HepG2 (cell line): ENCODE results near the gene MEIOC. TPM values are rescaled to one million over a fixed set of nuclear protein-coding genes. Genes with fewer than 3 reads are reported as not detected.

ENCODE experiments used
- DRAP1 ChIP-seq: IDR thresholded peaks from 2 replicates; pipeline ENCODE4 v1.6.1; 2016; ENCODE audit warnings: missing genetic modification reagents, missing compliant biosample characterization
- HIC2 ChIP-seq: sonication (generic); formaldehyde crosslinking; IDR thresholded peaks from 2 replicates; pipeline ENCODE4 v1.9.0; 2022; ENCODE audit warnings: low read depth, missing genetic modification reagents
- HIVEP1 ChIP-seq: sonication (generic); formaldehyde crosslinking; IDR thresholded peaks from 2 replicates; pipeline ENCODE4 v1.4.0; 2020; ENCODE audit warnings: mild to moderate bottlenecking, missing genetic modification reagents
- HNF4G ChIP-seq, 2 experiments: sonication (generic) in 1 of 2; formaldehyde crosslinking in 1 of 2; IDR thresholded peaks; 2 replicates each; pipeline versions ENCODE4 v1.4.0 to v1.6.1; 2011 to 2020; ENCODE audit warnings: borderline replicate concordance in 2 of 2, low read depth in 2 of 2, mild to moderate bottlenecking in 2 of 2, low read length in 1 of 2, missing genetic modification reagents in 1 of 2, moderate library complexity in 1 of 2
- HOXA9 ChIP-seq: sonication (generic); formaldehyde crosslinking; IDR thresholded peaks from 2 replicates; pipeline ENCODE4 v1.8.1; 2022; ENCODE audit warnings: missing genetic modification reagents, mild to moderate bottlenecking, moderate library complexity, borderline replicate concordance
- IRF9 ChIP-seq: sonication (generic); formaldehyde crosslinking; IDR thresholded peaks from 2 replicates; pipeline ENCODE4 v1.8.0; 2022; ENCODE audit warnings: missing genetic modification reagents, mild to moderate bottlenecking, borderline replicate concordance
- KDM5B ChIP-seq: sonication (generic); formaldehyde crosslinking; IDR thresholded peaks from 2 replicates; pipeline ENCODE4 v1.4.0; 2020; ENCODE audit warnings: missing genetic modification reagents, mild to moderate bottlenecking, borderline replicate concordance
- MAFF ChIP-seq: IDR thresholded peaks from 2 replicates; pipeline ENCODE4 v1.6.1; 2011; ENCODE audit warnings: low read depth, low read length, improper control_type of control experiment
- TERF1 ChIP-seq: sonication (generic); formaldehyde crosslinking; IDR thresholded peaks from 2 replicates; pipeline ENCODE4 v1.8.0; 2022; ENCODE audit warnings: mild to moderate bottlenecking, missing genetic modification reagents, moderate library complexity
- TGIF2 ChIP-seq: IDR thresholded peaks from 2 replicates; pipeline ENCODE4 v1.6.1; 2016; ENCODE audit warnings: control low read depth, missing compliant biosample characterization
- ZMAT3 ChIP-seq: sonication (generic); formaldehyde crosslinking; conservative IDR thresholded peaks from 2 replicates; pipeline ENCODE4 v1.7.0; 2021; ENCODE audit warnings: missing genetic modification reagents
- ZNF143 ChIP-seq: sonication (generic); formaldehyde crosslinking; IDR thresholded peaks from 2 replicates; pipeline ENCODE4 v1.4.0; 2020; ENCODE audit warnings: missing genetic modification reagents
- ZNF263 ChIP-seq: sonication (generic); formaldehyde crosslinking; IDR thresholded peaks from 2 replicates; pipeline ENCODE4 v1.4.0; 2020; ENCODE audit warnings: missing genetic modification reagents
- ZNF281 ChIP-seq: sonication (generic); formaldehyde crosslinking; IDR thresholded peaks from 2 replicates; pipeline ENCODE4 v1.4.0; 2020; ENCODE audit warnings: missing genetic modification reagents, borderline replicate concordance
- ZNF580 ChIP-seq: IDR thresholded peaks from 2 replicates; pipeline ENCODE4 v1.6.1; 2016; ENCODE audit warnings: low read depth, borderline replicate concordance
- ZNF703 ChIP-seq: sonication (generic); formaldehyde crosslinking; IDR thresholded peaks from 2 replicates; pipeline ENCODE4 v1.5.1; 2020; ENCODE audit warnings: missing genetic modification reagents, mild to moderate bottlenecking, moderate library complexity, borderline replicate concordance
- ZNF709 ChIP-seq: sonication (generic); formaldehyde crosslinking; IDR thresholded peaks from 2 replicates; pipeline ENCODE4 v1.5.0; 2020; ENCODE audit warnings: mild to moderate bottlenecking, missing genetic modification reagents
- ZSCAN31 ChIP-seq: sonication (generic); formaldehyde crosslinking; IDR thresholded peaks from 2 replicates; pipeline ENCODE4 v1.5.0; 2020; ENCODE audit warnings: low read depth, mild to moderate bottlenecking, missing genetic modification reagents
- polyA plus RNA-seq, 8 experiments: library from polyadenylated mRNA; depleted of rRNA in 3 of 8; stranded (reverse) in 7 of 8; unstranded in 1 of 8; fragments of >200 nt; fragmentation: Illumina TruSeq in 4 of 8; extraction: Trizol in 4 of 8; gene quantifications; 2 replicates each; pipeline versions ENCODE4 v1.2.1 to v1.2.3, GENCODE V29; 2011 to 2016; ENCODE audit warnings: low read depth in 4 of 8, missing spikeins in 1 of 8, mixed read lengths in 1 of 8; ENCODE audit not compliant: insufficient read depth in 1 of 8
- total RNA-seq, 5 experiments: library from RNA; depleted of rRNA; stranded (reverse); fragments of >200 nt; fragmentation: Illumina TruSeq; extraction: Trizol; gene quantifications; 2 replicates each; pipeline ENCODE4 v1.2.3, GENCODE V29; 2016; ENCODE audit warnings: low read depth in 1 of 5

Gene MEIOC
- total and polyA plus RNA-seq, 2 of the 13 experiments (the other 11 are each of a cell fraction or from before 2014, with no cell fraction given), result 0.04 to 0.15 TPM

GRCh38 chr17:44608727-44609435, 47.4 kb upstream of the MEIOC start (continued):
- TF ChIP-seq TERF1, result no peak
- TF ChIP-seq HIC2 (CRISPR knock-in tag), result peak; percentile 79; the same call in 1 of the 2 replicates
- peak; percentile 35; the same call in 1 of the 2 replicates for TF ChIP-seq KDM5B (CRISPR knock-in tag)
- TF ChIP-seq ZNF281, result peak; percentile 30; the same call in 1 of the 2 replicates
- no peak for TF ChIP-seq MAFF
- 0 out of 2 replicates have a peak, but pooled peaks have one; percentile 42 for TF ChIP-seq HNF4G (IDR thresholded peaks at IDR 0.05; ENCODE audit: borderline replicate concordance, low read depth, low read length)
- TF ChIP-seq HNF4G (CRISPR knock-in tag; IDR thresholded peaks at IDR 0.05; ENCODE audit: borderline replicate concordance, low read depth), result peak; percentile 42; the same call in 1 of the 2 replicates
- TF ChIP-seq IRF9 (CRISPR knock-in tag), result peak; percentile 86; the same call in 1 of the 2 replicates
- peak; percentile 6; the same call in 1 of the 2 replicates for TF ChIP-seq ZNF263 (CRISPR knock-in tag)
- TF ChIP-seq TGIF2 (CRISPR knock-in tag), result no peak
- peak; percentile 64; the same call in 1 of the 2 replicates for TF ChIP-seq ZMAT3 (CRISPR knock-in tag)
- no peak for TF ChIP-seq HOXA9 (CRISPR knock-in tag)
- TF ChIP-seq ZNF143 (CRISPR knock-in tag), result no peak; the same call in 1 of the 2 replicates
- peak; percentile 52; the same call in 1 of the 2 replicates for TF ChIP-seq ZNF580
- peak; percentile 47; the same call in 1 of the 2 replicates for TF ChIP-seq ZSCAN31 (CRISPR knock-in tag)
- 0 out of 2 replicates have a peak, but pooled peaks have one; percentile 21 for TF ChIP-seq HIVEP1 (CRISPR knock-in tag)
- peak; percentile 58; the same call in 1 of the 2 replicates for TF ChIP-seq DRAP1 (CRISPR knock-in tag)
- TF ChIP-seq ZNF709 (CRISPR knock-in tag), result no peak
- TF ChIP-seq ZNF703 (CRISPR knock-in tag), result no peak
